Dermis blood vessel endothelial cell (primary cell): Measurements from ENCODE around the gene RNF113B. TPM values are rescaled to one million over a fixed set of nuclear protein-coding genes. Genes with fewer than 3 reads are reported as not detected.

ENCODE experiments used
- DNase-seq: peaks from one replicate; pipeline ENCODE4 v3.0.0; 2010
- total RNA-seq: library from RNA; depleted of rRNA; stranded (reverse); fragments of >200 nt; gene quantifications from 2 replicates; pipeline ENCODE4 v1.2.3, GENCODE V29; 2014

The RNF113B gene
- total RNA-seq, 1 donor from 2014 or later = not detected

- no peak for DNase-seq
Observed at GRCh38 chr13:98141091-98141490, 36.0 kb downstream of the RNF113B start.

GRCh38 chr13:98134901-98135300, 42.2 kb downstream of the RNF113B start:
- DNase-seq = no peak

GRCh38 chr13:98133946-98134345, 43.1 kb downstream of the RNF113B start:
- DNase-seq = no peak

GRCh38 chr13:98129059-98129746, 47.9 kb downstream of the RNF113B start:
- no peak for DNase-seq

Other genes with a start within 250 kb of the RNF113B start
- gene IPO5, start 223.6 kb downstream of the RNF113B start, total RNA-seq = 130 and 228 TPM in 2 replicates
- 17.2 and 27.0 TPM in 2 replicates for gene FARP1, start 34.2 kb downstream of the RNF113B start, total RNA-seq